Measurements from ENCODE around the gene PTGFRN.

Gene PTGFRN

DNA sequence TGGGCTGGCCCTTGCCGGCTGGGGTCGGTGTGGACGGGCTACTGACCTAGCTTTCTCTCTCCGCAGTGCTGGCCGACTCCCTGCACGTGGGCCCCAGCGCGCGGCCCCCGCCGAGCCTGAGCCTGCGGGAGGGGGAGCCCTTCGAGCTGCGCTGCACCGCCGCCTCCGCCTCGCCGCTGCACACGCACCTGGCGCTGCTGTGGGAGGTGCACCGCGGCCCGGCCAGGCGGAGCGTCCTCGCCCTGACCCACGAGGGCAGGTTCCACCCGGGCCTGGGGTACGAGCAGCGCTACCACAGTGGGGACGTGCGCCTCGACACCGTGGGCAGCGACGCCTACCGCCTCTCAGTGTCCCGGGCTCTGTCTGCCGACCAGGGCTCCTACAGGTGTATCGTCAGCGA, 34.9 kb downstream of the PTGFRN start:
- DNase-seq (ENCODE audit: low spot score): no peak

- no peak for DNase-seq (ENCODE audit: low spot score)
These were observed 35.7 kb downstream of the PTGFRN start for GRCh38 chr1:116945421-116945820.

DNA sequence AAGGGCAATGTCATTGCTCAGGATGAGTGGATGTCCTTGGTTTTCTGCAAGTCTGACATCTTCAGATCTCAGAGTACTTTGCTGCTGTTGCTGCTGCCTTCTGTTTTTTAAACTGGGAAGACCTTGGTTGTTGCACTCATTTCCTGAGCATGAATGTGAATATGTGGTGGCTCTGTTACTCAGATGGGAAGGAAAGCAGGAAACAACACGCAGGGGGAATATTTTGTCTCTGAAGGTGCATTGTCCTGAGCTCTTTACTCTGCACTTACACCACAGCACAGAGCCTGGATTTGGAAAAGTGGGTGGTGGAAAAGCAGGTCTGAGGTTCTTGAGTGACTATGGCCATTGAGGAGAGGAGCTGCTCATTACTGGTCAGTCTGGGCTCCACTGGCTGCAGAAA, 36.3 kb downstream of the PTGFRN start:
- no peak for DNase-seq (ENCODE audit: low spot score)

- no peak for DNase-seq (ENCODE audit: low spot score)
These were observed 37.6 kb downstream of the PTGFRN start for GRCh38 chr1:116947092-116947860.

- no peak for DNase-seq (ENCODE audit: low spot score)
These were observed 38.3 kb downstream of the PTGFRN start for GRCh38 chr1:116948046-116948445.

DNA sequence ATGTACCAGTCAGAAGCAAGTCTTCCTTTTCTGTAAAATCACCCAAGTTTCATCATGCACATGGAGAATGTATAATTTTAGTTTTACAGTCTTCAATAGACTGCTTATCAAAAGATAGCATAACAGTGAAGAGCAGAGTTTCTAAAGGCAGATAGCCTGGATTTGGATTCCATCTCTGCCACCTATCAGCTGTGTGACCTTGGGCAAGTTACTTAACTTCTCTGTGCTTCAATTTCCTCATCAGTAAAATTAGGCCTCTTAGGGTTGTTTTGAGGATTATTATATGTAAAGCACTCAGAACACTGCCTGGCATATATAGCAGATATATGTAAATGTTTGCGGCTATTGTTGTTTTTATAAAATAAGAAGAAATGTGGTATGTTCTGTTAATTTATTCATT, 38.9 kb downstream of the PTGFRN start:
- no peak for DNase-seq (ENCODE audit: low spot score)

- no peak for DNase-seq (ENCODE audit: low spot score)
These were observed 39.7 kb downstream of the PTGFRN start for GRCh38 chr1:116949213-116949985.

DNA sequence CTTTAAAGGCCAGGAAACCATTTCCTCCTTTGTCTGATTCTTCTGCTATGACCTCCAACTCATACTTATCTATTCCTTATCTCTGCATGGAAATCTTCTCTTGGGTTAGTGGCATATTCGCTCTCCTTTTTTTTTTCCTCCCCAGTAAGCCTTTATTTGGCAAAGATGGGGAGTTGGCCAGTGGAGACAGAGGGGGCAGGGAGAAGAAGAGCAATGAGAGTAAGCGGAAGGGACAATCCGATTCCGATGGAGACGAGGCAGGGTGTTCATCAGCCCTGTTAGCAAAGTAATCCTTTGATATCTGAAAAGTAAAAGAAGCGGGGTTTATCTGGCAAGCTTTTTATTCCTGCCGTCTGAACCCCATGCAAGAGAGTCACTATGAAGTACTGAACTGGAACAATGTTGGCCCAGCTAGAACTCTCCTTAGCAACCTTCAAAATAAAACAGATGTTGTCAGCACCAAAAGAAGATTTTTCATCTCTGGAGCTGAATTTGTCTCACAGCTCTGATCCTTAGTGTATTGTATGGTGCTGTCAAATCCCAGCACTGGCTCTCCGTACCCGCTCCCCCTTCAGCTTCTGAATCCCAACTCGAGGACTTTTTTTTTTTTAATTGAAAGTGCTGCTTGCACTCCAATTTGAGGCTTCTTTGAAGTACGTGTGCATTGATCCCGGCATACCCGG, 40.9 kb downstream of the PTGFRN start:
- no peak for DNase-seq (ENCODE audit: low spot score)

DNA sequence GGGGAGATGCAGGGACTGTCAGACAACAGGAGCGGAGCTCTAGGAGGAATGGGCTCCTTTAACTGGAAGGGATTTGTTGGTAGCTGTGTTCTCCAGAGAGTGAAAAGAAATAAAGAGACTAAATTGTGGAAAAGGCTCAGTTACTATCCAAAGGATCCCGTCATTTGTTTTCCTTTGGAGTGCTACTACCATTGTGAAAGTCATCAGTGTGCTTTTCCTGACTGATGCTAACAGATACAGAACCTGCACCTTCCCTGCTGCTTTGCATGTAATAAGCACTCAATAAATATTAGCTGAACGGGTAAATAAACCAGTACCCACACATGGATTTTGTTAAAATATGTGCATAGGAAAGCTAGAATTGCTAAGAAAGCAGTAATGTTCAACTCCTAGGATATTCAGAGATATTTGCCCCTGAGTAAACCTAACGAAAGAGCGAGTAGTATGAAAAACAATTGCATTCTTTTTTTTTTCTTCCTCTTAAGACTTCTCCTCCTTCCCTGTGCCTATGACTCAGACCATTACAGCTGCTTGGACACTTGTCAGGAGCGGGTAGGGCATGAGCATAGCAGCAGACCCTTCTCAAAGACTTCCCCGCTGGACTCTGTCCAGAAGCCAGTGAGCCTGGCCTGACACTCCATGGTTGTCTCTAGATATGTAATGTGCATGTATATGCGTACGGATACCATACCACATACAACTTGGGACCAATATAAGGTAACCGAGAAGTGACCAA, 41.7 kb downstream of the PTGFRN start:
- no peak for DNase-seq (ENCODE audit: low spot score)

DNA sequence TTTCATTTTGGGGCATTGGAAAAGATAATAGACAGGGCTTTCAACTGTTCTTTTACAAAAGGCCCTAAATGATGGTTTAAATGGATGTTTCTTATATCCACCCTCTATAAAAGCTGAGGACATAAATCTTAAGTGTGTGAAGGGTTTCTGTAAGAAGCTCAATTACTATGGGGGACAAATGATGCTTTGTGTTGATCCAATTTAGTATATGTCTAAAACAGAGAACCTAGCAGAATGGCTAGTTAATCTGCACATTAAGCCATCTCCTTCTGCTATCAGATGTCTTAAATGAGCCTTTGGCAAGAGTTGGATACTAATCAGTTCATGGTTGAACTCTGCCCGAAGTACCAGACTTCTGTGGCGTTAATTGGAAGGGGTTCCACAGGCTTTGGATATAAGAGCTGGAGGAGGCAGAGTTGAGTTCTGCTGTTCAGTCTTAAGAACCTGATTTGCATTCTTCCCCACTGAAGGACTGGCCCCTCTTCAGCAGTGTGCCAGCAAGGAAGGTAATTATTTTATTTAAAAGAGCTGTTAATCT, 43.1 kb downstream of the PTGFRN start:
- no peak for DNase-seq (ENCODE audit: low spot score)

- DNase-seq (ENCODE audit: low spot score): no peak
These were observed 44.7 kb downstream of the PTGFRN start for GRCh38 chr1:116954440-116954839.

DNA sequence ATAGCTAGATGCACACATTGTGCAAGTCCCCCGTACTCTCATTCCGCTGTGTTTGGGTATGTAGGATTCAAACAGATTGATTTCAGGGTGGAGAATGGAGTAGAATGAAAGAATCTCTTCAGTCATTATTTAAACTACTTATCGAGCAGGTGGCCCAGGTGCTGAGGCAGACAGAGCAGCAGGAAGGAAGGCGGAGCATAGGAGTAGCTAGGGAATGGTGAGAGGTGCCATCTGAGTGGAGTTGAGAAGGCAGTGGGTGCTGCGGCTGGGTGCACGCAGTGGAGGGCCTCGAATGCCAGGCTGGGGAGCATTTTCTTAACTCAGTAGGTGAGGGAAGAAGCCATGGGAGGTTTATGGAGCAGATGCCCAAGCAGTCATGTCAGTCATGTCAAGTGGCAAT, 46.7 kb downstream of the PTGFRN start:
- DNase-seq (ENCODE audit: low spot score): no peak

- no peak for DNase-seq (ENCODE audit: low spot score)
These were observed 47.9 kb downstream of the PTGFRN start for GRCh38 chr1:116957646-116958045.

GRCh38 chr1:116958110-116958509, 48.4 kb downstream of the PTGFRN start:
- DNase-seq (ENCODE audit: low spot score): no peak

- DNase-seq (ENCODE audit: low spot score): no peak
These were observed 49.3 kb downstream of the PTGFRN start for GRCh38 chr1:116958977-116959376.

- no peak for DNase-seq (ENCODE audit: low spot score)
These were observed 51.9 kb downstream of the PTGFRN start for GRCh38 chr1:116961606-116962005.

DNA sequence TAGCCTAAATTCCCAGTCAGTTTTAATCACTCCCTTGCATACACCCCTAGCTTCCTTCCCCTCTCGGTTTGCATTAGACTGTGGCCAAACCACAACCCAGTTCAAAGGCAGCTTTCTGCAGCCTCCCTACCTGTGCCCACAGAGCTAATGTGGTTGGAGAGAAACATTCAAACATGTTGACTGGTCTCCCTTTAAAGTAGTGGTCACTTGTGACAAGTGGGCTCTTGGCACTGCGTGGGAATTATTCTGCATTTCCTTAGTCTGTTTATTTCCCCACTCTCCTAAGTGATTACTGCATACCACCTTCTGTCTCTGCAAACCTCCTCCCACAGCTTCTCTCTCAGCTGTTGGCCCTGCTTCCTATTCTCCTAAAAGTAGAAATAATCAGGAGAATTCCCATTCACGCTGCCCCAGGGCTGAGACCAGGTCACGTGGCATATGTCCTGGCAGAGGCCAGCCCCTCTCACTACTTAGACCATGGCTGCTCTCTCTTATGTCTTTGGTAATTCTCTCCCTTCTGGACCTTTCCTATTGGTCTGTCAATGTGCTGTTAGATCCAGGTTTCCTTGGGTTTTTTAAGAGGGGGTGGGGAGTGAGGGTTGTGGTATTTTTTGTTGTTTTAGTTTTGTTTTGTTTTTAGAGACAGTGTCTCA, 53.4 kb downstream of the PTGFRN start:
- DNase-seq (ENCODE audit: low spot score): no peak

DNA sequence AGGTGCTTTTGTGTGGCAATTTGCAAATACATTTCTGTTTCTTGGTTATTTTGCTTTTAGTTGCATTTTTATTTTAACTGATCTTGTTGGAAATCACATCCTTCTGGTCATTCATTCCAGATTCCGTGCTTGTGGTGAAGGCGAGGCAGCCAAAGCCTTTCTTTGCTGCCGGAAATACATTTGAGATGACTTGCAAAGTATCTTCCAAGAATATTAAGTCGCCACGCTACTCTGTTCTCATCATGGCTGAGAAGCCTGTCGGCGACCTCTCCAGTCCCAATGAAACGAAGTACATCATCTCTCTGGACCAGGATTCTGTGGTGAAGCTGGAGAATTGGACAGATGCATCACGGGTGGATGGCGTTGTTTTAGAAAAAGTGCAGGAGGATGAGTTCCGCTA, 57.1 kb downstream of the PTGFRN start:
- no peak for DNase-seq (ENCODE audit: low spot score)

DNA sequence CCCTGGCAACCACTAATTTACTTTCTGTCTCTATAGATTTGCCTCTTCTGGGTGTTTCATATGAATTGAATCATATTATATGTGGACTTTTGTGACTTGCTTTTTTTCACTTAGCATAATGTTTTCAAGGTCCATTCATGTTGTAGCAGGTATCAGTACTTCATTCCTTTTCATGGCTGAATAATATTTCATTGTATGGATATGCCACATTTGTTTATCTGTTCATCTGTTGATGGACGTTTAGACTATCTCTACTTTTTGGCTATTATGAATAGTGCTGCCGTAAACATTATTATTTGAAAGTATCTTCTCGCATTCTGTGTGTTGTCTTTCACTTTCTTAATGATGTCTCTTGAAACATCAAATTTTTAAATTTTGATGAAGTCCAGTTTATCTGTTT, 59.0 kb downstream of the PTGFRN start:
- DNase-seq (ENCODE audit: low spot score): no peak

DNA sequence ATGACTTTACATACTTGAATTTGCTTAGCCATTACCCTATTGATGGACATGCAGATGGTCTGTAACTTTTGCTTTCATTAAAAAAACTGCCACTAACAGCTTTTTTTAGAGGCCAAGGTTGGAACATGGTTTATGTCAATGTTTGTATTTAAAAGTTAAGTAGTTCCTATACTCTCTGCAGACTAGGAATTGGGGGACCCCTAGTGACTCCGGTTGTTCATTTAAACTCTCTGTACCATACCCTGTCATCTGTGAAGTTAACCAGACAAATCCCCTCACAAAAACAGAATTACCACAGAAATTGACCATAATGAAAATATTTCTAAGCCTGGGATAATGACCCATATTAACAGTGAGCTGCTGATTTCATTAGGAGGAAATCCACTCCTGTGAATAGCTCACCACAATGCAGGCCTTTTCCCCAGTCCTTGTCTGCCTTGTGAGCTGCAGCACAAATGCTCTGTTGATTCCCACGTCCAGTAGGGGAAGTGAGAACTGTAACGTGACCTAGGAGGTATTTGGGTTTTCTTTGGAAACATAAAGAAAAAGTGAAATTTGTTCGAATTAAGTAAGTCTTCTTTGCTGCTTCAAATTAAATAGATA, 61.6 kb downstream of the PTGFRN start:
- no peak for DNase-seq (ENCODE audit: low spot score)

Data from RKO (cell line).